K562 (cell line): ENCODE data around the gene MSANTD1. TPM values are rescaled to one million over a fixed set of nuclear protein-coding genes. Genes with fewer than 3 reads are reported as not detected.
A peak's percentile ranks its signal among the peaks of the same experiment; 100 is the strongest.

ENCODE experiments used
- ATAC-seq: fragments of 200-7000 bp; cut with Tn5 transposase; 3 replicates; pipeline ENCODE4 v1.9.1; 2020; ENCODE audit warnings: moderate library complexity
- BruUV-seq: library from RNA; stranded (reverse); fragments of 400-500 nt; replicated peaks from 2 replicates; lab custom pipeline; 2021; lab: Mats Ljungman, UMichigan
- CTCF ChIA-PET: fragments of 300-600 bp; formaldehyde crosslinking; extraction: SDS; loops from one replicate; lab custom pipeline; 2021; ENCODE audit warnings: low intra/inter-chr PET ratio; lab: Yijun Ruan, JAX
- POLR2A ChIA-PET: fragments of 300-600, 350-650 bp; sonication (Branson Sonifier 250); formaldehyde crosslinking; extraction: SDS; loops from one replicate; lab custom pipeline; 2021; ENCODE audit warnings: antibody characterized with exemption, inconsistent platforms; lab: Yijun Ruan, JAX
- DNase-seq, 4 experiments: peaks; one replicate each; pipeline versions ENCODE4 v3.0.0 to v3.0.0-alpha.2; 2011 to 2018; ENCODE audit warnings: low spot score in 3 of 4, mixed read lengths in 3 of 4; ENCODE audit errors: extremely low read depth in 1 of 4
- FAIRE-seq: peaks from 2 replicates; lab custom pipeline; 2011; peaks lifted over from hg19 to GRCh38; lab: Jason Lieb, UNC
- H2AFZ ChIP-seq: 2 replicates; pipeline ENCODE4 v1.6.0; 2011; ENCODE audit warnings: low read depth, low read length, control low read depth, inconsistent platforms
- H3K27ac ChIP-seq: fragments of 200-600 bp; 3 replicates; pipeline ENCODE4 v1.8.0; 2011; ENCODE audit warnings: low read depth, mild to moderate bottlenecking, control low read depth, inconsistent platforms, low read length, moderate library complexity, mixed read lengths; ENCODE audit errors: extremely low read depth
- H3K27me3 ChIP-seq, 2 experiments: fragments of 300-600 bp in 1 of 2; 2 replicates in 1 of 2; 3 replicates in 1 of 2; pipeline versions ENCODE4 v1.6.0 to v1.8.0; 2011; ENCODE audit warnings: inconsistent platforms in 2 of 2, low read length in 2 of 2, mild to moderate bottlenecking in 1 of 2, mixed read lengths in 1 of 2, moderate library complexity in 1 of 2; ENCODE audit not compliant: control insufficient read depth in 2 of 2, insufficient read depth in 2 of 2
- H3K36me3 ChIP-seq: fragments of 300-600 bp; 3 replicates; pipeline ENCODE4 v1.8.0; 2011; ENCODE audit warnings: mild to moderate bottlenecking, low read length, inconsistent platforms; ENCODE audit not compliant: control insufficient read depth, insufficient read depth
- H3K4me1 ChIP-seq, 2 experiments: fragments of 200-600 bp in 1 of 2; replicated peaks in 1 of 2; 2 replicates in 1 of 2; 3 replicates in 1 of 2; pipeline versions ENCODE4 v1.5.1 to v1.8.0; 2011; ENCODE audit warnings: inconsistent platforms in 2 of 2, low read length in 2 of 2, mild to moderate bottlenecking in 1 of 2, mixed read lengths in 1 of 2, moderate library complexity in 1 of 2; ENCODE audit not compliant: control insufficient read depth in 2 of 2, insufficient read depth in 2 of 2
- H3K4me2 ChIP-seq: 2 replicates; pipeline ENCODE4 v1.6.1; 2011; ENCODE audit warnings: low read length, control low read depth, inconsistent platforms, mixed read lengths; ENCODE audit not compliant: insufficient read depth
- H3K4me3 ChIP-seq: fragments of 200-600 bp; sonication (generic), shearing (Covaris generic); 2 replicates; pipeline ENCODE4 v1.5.1; 2016; ENCODE audit warnings: control low read depth, inconsistent platforms
- H3K79me2 ChIP-seq: fragments of 200-600 bp; 3 replicates; pipeline ENCODE4 v1.8.0; 2011; ENCODE audit warnings: low read length, inconsistent platforms; ENCODE audit not compliant: control insufficient read depth, insufficient read depth
- H3K9ac ChIP-seq, 2 experiments: 2 replicates each; pipeline versions ENCODE4 v1.6.0 to v1.6.1; 2011; ENCODE audit warnings: low read depth in 2 of 2, low read length in 2 of 2, control low read depth in 1 of 2, inconsistent platforms in 1 of 2, mild to moderate bottlenecking in 1 of 2, mixed read lengths in 1 of 2; ENCODE audit not compliant: insufficient read depth in 1 of 2
- H3K9me1 ChIP-seq: one replicate; pipeline ENCODE4 v1.6.0; 2011; ENCODE audit warnings: inconsistent platforms, mild to moderate bottlenecking, low read length, moderate library complexity; ENCODE audit not compliant: control insufficient read depth, insufficient read depth
- H3K9me3 ChIP-seq: replicated peaks from 2 replicates; pipeline ENCODE4 v1.5.1; 2011; ENCODE audit warnings: low read depth, low read length, inconsistent platforms; ENCODE audit not compliant: control insufficient read depth, insufficient read depth
- H4K20me1 ChIP-seq: replicated peaks from 2 replicates; pipeline ENCODE4 v1.6.1; 2011; ENCODE audit warnings: low read length, inconsistent platforms, mixed read lengths; ENCODE audit not compliant: control insufficient read depth, insufficient read depth
- BHLHE40 ChIP-seq: IDR thresholded peaks from 2 replicates; pipeline ENCODE4 v1.6.1; 2011; ENCODE audit warnings: low read length, improper control_type of control experiment
- CBX8 ChIP-seq: fragments of 200-600 bp; sonication (generic); IDR thresholded peaks from 2 replicates; pipeline ENCODE4 v1.6.1; 2012; ENCODE audit warnings: borderline replicate concordance, mixed run types, low read depth, mild to moderate bottlenecking, moderate library complexity, mixed read lengths, low read length, control low read depth, inconsistent platforms; ENCODE audit not compliant: poor library complexity, severe bottlenecking; ENCODE audit errors: extremely low read depth
- E2F6 ChIP-seq, 2 experiments: IDR thresholded peaks; 2 replicates each; pipeline ENCODE4 v1.6.1; 2011; ENCODE audit warnings: borderline replicate concordance in 1 of 2, control low read depth in 1 of 2, low read depth in 1 of 2, low read length in 1 of 2, mild to moderate bottlenecking in 1 of 2, mixed read lengths in 1 of 2, moderate library complexity in 1 of 2; ENCODE audit not compliant: insufficient read depth in 1 of 2, insufficient read length in 1 of 2, poor library complexity in 1 of 2, severe bottlenecking in 1 of 2; ENCODE audit errors: extremely low read depth in 1 of 2
- KLF6 ChIP-seq: fragments of 250-450 bp; sonication (Bioruptor Pico); IDR thresholded peaks from 2 replicates; pipeline ENCODE4 v1.4.0; 2020; ENCODE audit warnings: mild to moderate bottlenecking, moderate library complexity, borderline replicate concordance
- NCOA2 ChIP-seq, 2 experiments: fragments of 450-650 bp; IDR thresholded peaks; 2 replicates each; pipeline ENCODE4 v1.6.1; 2018; ENCODE audit warnings: mild to moderate bottlenecking in 2 of 2, moderate library complexity in 1 of 2; ENCODE audit not compliant: partially characterized antibody in 2 of 2
- RBM34 ChIP-seq: fragments of 200-400 bp; formaldehyde crosslinking; IDR thresholded peaks from 2 replicates; pipeline ENCODE4 v1.6.1; 2018; ENCODE audit warnings: low read length, borderline replicate concordance; ENCODE audit not compliant: insufficient read depth
- SRSF9 ChIP-seq: fragments of 200-400 bp; formaldehyde crosslinking; IDR thresholded peaks from 2 replicates; pipeline ENCODE4 v1.6.1; 2017; ENCODE audit warnings: low read depth, low read length, borderline replicate concordance
- THRA ChIP-seq: fragments of 450-650 bp; IDR thresholded peaks from 2 replicates; pipeline ENCODE4 v1.6.1; 2017; ENCODE audit warnings: mild to moderate bottlenecking, moderate library complexity
- ZBTB7A ChIP-seq: IDR thresholded peaks from 2 replicates; pipeline ENCODE4 v1.6.1; 2011; ENCODE audit warnings: low read depth, mild to moderate bottlenecking, low read length, moderate library complexity, borderline replicate concordance; ENCODE audit not compliant: control insufficient read depth
- ZFPM2 ChIP-seq: fragments of 250-450 bp; sonication (Bioruptor Pico); IDR thresholded peaks from 2 replicates; pipeline ENCODE4 v1.5.1; 2022; ENCODE audit warnings: mild to moderate bottlenecking
- ZNF239 ChIP-seq: fragments of 250-450 bp; sonication (Bioruptor Pico); IDR thresholded peaks from 2 replicates; pipeline ENCODE4 v1.4.0; 2020; ENCODE audit warnings: mild to moderate bottlenecking
- ZNF436 ChIP-seq: fragments of 250-450, 450-650 bp; sonication (Bioruptor Pico); formaldehyde crosslinking; IDR thresholded peaks from 2 replicates; pipeline ENCODE4 v1.7.0; 2020; ENCODE audit warnings: mild to moderate bottlenecking
- WGBS: fragments of 100-300 bp; shearing (Covaris generic); methylation state at CpG from one replicate; pipeline ENCODE4 v1.1.6; 2016; ENCODE audit warnings: low coverage, mixed read lengths; ENCODE audit not compliant: insufficient coverage; ENCODE audit errors: missing lambda C conversion rate; 5-methylcytosine and 5-hydroxymethylcytosine counted together
- in situ Hi-C: fragments of 300-500 bp; cut with MboI; formaldehyde crosslinking; loops from 4 replicates; pipeline ENCODE4 v1.15.0; 2018; ENCODE audit warnings: inconsistent platforms, mixed read lengths
- intact Hi-C: fragments of 100-400 bp; cut with micrococcal nuclease; formaldehyde crosslinking; loops from 2 replicates; pipeline ENCODE4 v1.14.2; 2022
- polyA plus RNA-seq, 8 experiments: library from polyadenylated mRNA; depleted of rRNA in 4 of 8; stranded (reverse) in 5 of 8; unstranded in 3 of 8; fragments of >200 nt; fragmentation: Nextera tagmentation in 2 of 8; fragmentation: Illumina TruSeq in 1 of 8; extraction: Ambion mirVana in 2 of 8; extraction: Trizol in 1 of 8; gene quantifications; 2 replicates each; pipeline versions ENCODE4 v1.2.1 to v1.2.3, GENCODE V29; 2011 to 2014; ENCODE audit warnings: inconsistent platforms in 1 of 8, missing spikeins in 1 of 8
- total RNA-seq, 7 experiments: library from RNA; depleted of rRNA in 6 of 7; stranded (reverse); fragments of >200 nt in 6 of 7; fragmentation: Illumina TruSeq in 2 of 7; extraction: Trizol in 2 of 7; gene quantifications; 2 replicates each; pipeline versions ENCODE4 v1.2.1 to v1.2.3, GENCODE V29; 2011 to 2021; ENCODE audit warnings: low replicate concordance in 1 of 7
- TF ChIP-seq, protein P1 (sequence below): fragments of 250-450 bp; sonication (Bioruptor Pico); IDR thresholded peaks from 2 replicates; pipeline ENCODE4 v1.8.0; 2021; ENCODE audit warnings: moderate library complexity, mild to moderate bottlenecking, inconsistent platforms

Gene MSANTD1
- total and polyA plus RNA-seq, 9 of the 15 experiments (the other 6 are each of a cell fraction or from before 2014, with no cell fraction given), result 0.04 to 0.09 (median 0.07) TPM; not detected in 6

DNA sequence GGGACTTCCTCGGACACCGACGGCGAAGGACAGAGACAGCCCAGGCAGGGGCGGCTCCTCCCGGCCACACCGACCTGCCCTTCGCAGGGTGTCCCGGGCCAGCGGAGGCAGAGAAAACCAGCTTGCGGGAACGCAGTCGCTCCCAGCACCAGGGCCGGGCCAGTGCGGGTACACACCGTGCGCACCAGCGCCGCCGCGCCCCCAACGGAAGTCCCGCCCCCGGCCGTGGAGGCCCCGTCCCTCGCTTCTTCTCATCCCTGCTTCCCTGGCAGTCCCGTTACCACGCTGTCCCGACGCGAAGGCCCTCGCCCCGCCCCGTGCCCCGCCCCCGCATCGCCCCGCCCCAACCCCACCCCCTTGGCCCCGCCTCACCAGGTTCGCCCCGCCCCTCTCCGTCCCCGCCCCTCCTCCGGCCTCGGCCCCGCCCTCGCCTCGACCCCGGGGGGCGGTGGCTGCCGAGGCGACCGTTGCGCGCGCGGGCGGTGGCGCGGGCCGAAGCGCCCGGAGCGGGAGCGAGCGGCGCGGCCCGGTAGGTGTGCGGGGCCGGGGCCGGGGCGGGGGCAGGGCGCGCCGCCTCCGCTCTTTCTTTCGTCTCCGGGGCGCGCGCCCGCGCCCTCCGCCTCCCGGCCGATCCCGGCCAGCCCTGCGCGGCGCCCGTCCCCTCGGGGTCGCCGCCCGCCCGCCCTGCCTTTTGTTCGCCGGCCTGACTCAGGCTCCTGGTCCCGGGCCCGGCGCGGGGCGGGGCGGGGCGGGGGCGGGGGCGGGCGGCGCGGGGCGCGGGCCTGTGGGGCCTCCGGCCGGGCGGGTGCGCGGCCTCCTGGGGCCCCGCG lies 43.8 kb downstream of the MSANTD1 start, which contains the start of gene RGS12:
TSS of gene RGS12 (plus strand) at position 451 of the 830 bp plus-strand sequence. CDS start 23,150 bp downstream, outside the sequence.
- DNase-seq (peak; percentile 92 to 99 (median 98)), FAIRE-seq (peak; percentile 65), ATAC-seq (peak; percentile 93)
- peaks cover 4% of the 10 kb centered on the region; the same call in 1 of the 2 replicates for H4K20me1 ChIP-seq
- in situ Hi-C loops, result no loop called here
- peak within 1 kb of the TSS; percentile 88 for H3K4me2 ChIP-seq
- no peaks in the 10 kb centered on the region for H3K36me3 ChIP-seq
- ChIA-PET POLR2A (interaction anchor here (0.7 kb wide), 1 partner anchor 203 kb away, joined by 3 read pairs; no protein-coding TSS in a partner anchor), CTCF (no interaction called here)
- peaks cover 32 to 52% of the 10 kb centered on the region in 2 experiments for H3K27me3 ChIP-seq
- H3K4me1 ChIP-seq, result peaks cover 6 to 40% of the 10 kb centered on the region in 2 experiments; a peak in 4 of 5 replicates
- peaks cover 3% of the 10 kb centered on the region; the same call in 1 of the 3 replicates for H3K79me2 ChIP-seq
- H3K9me3 ChIP-seq, result peaks cover 3% of the 10 kb centered on the region; the same call in 1 of the 2 replicates
- intact Hi-C loops, result no loop called here
- H3K9me1 ChIP-seq, result no peaks in the 10 kb centered on the region
- 0% methylated on average over 23 of the region's 121 CpGs for WGBS
- peak within 1 kb of the TSS; percentile 80; the same call in 2 of the 3 replicates for H3K27ac ChIP-seq
- peak within 1 kb of the TSS; percentile 61 for H3K4me3 ChIP-seq
- no TSS peak for BruUV-seq
- H3K9ac ChIP-seq, result peak within 1 kb of the TSS; percentile 78 to 95
- H2AFZ ChIP-seq, result peak within 1 kb of the TSS; percentile 95
- TF ChIP-seq, protein P1, sequence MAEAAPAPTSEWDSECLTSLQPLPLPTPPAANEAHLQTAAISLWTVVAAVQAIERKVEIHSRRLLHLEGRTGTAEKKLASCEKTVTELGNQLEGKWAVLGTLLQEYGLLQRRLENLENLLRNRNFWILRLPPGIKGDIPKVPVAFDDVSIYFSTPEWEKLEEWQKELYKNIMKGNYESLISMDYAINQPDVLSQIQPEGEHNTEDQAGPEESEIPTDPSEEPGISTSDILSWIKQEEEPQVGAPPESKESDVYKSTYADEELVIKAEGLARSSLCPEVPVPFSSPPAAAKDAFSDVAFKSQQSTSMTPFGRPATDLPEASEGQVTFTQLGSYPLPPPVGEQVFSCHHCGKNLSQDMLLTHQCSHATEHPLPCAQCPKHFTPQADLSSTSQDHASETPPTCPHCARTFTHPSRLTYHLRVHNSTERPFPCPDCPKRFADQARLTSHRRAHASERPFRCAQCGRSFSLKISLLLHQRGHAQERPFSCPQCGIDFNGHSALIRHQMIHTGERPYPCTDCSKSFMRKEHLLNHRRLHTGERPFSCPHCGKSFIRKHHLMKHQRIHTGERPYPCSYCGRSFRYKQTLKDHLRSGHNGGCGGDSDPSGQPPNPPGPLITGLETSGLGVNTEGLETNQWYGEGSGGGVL, result no peak
- TF ChIP-seq NCOA2 (IDR thresholded peaks at IDR 0.05; ENCODE audit: partially characterized antibody in 2 of 2) (no peak), ZNF436 (no peak), E2F6 (IDR thresholded peaks at IDR 0.05; ENCODE audit: borderline replicate concordance in 1 of 2, extremely low read depth in 1 of 2, insufficient read depth in 1 of 2, insufficient read length in 1 of 2, low read depth in 1 of 2, low read length in 1 of 2, poor library complexity in 1 of 2, severe bottlenecking in 1 of 2) (peak in 1 of 2 experiments; percentile 47), ZBTB7A (peak; percentile 73; the same call in 1 of the 2 replicates), SRSF9 (no peak), RBM34 (no peak), ZNF239 (CRISPR knock-in tag) (no peak), BHLHE40 (no peak), CBX8 (no peak), THRA (no peak), KLF6 (CRISPR knock-in tag) (no peak), ZFPM2 (no peak)
